ENCODE data around the gene FCN1.

- no peak for TF ChIP-seq EP300 (IDR thresholded peaks at IDR 0.05)
- no peak for TF ChIP-seq CTCF (IDR thresholded peaks at IDR 0.05)
- no peak for TF ChIP-seq POLR2A (IDR thresholded peaks at IDR 0.05; ENCODE audit: low read depth)
- TF ChIP-seq POLR2AphosphoS5 (IDR thresholded peaks at IDR 0.05), result no peak
Measured at GRCh38 chr9:134966270-134966669, 48.6 kb upstream of the FCN1 start.

Measured in esophagus muscularis mucosa (tissue), 4 donors.